Measurements from ENCODE around the gene CCDC112.

DNA sequence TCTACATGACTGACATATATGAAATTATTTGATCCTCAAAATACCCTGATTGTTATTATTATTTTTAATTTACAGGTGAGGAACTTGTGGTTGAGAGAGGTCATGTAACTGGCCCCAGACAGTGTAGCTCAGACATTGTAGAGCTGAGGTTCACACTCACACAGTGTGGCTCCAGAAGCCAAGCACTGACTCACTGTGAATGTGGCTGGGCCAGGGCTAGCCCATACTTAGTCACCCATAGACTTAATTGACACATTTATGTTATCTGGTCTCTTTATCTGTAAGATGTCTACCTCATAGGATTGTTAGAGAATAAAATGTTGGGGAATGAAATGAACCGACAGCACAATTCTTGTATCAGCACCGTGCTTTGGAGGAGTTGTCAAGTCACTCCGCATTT is 24.9 kb upstream of the CCDC112 start:
- TF ChIP-seq CTCF (IDR thresholded peaks at IDR 0.05; ENCODE audit: insufficient read depth, low read length, poor library complexity, severe bottlenecking) = no peak
- no peak for TF ChIP-seq EZH2phosphoT487 (conservative IDR thresholded peaks at IDR 0.05; ENCODE audit: low read length)
